IMR-90 (cell line): Measurements from ENCODE around the gene PHF3. TPM values are rescaled to one million over a fixed set of nuclear protein-coding genes. Genes with fewer than 3 reads are reported as not detected.

Experiments
- ATAC-seq: fragments of 200-7000 bp; cut with Tn5 transposase; 2 replicates; pipeline ENCODE4 v1.9.1; 2020; ENCODE audit warnings: low read depth, mild to moderate bottlenecking, moderate library complexity
- BruUV-seq: library from RNA; stranded (reverse); fragments of 400-500 nt; replicated peaks from 2 replicates; lab custom pipeline; 2021; lab: Mats Ljungman, UMichigan
- CTCF ChIA-PET: fragments of 300-600 bp; formaldehyde crosslinking; extraction: SDS; loops from one replicate; lab custom pipeline; 2021; ENCODE audit warnings: antibody characterized with exemption; lab: Yijun Ruan, JAX
- POLR2A ChIA-PET: fragments of 300-600 bp; sonication (Branson Sonifier 250); formaldehyde crosslinking; loops from one replicate; lab custom pipeline; 2022; ENCODE audit warnings: antibody characterized with exemption; ENCODE audit not compliant: unreplicated experiment; lab: Charles Lee
- DNase-seq: peaks from one replicate; pipeline ENCODE4 v3.0.0; 2013
- H2AFZ ChIP-seq: replicated peaks from 2 replicates; pipeline ENCODE3; 2013; ENCODE audit warnings: low read length, mild to moderate bottlenecking; ENCODE audit not compliant: poor library complexity
- H2AK5ac ChIP-seq: 2 replicates; pipeline ENCODE4 v1.6.1; 2013; ENCODE audit warnings: low read depth, low read length, inconsistent platforms
- H2AK9ac ChIP-seq: replicated peaks from 2 replicates; pipeline ENCODE3; 2013; ENCODE audit warnings: mild to moderate bottlenecking, low read depth, low read length, moderate library complexity; ENCODE audit not compliant: poor library complexity
- H2BK120ac ChIP-seq: 2 replicates; pipeline ENCODE4 v1.6.1; 2013; ENCODE audit warnings: low read depth, low read length, inconsistent platforms
- H2BK15ac ChIP-seq: 3 replicates; pipeline ENCODE4 v1.6.1; 2013; ENCODE audit warnings: low read depth, low read length, inconsistent platforms
- H2BK20ac ChIP-seq: 2 replicates; pipeline ENCODE4 v1.6.1; 2013; ENCODE audit warnings: low read depth, mild to moderate bottlenecking, inconsistent platforms, low read length, moderate library complexity
- H2BK5ac ChIP-seq: 2 replicates; pipeline ENCODE4 v1.6.1; 2013; ENCODE audit warnings: mild to moderate bottlenecking, low read depth, low read length, inconsistent platforms; ENCODE audit not compliant: poor library complexity, severe bottlenecking
- H3K14ac ChIP-seq: replicated peaks from 2 replicates; pipeline ENCODE4 v1.6.1; 2013; ENCODE audit warnings: low read depth, low read length, inconsistent platforms
- H3K18ac ChIP-seq: 2 replicates; pipeline ENCODE4 v1.6.1; 2013; ENCODE audit warnings: low read depth, low read length, control low read depth
- H3K23ac ChIP-seq: 2 replicates; pipeline ENCODE4 v1.6.1; 2013; ENCODE audit warnings: low read depth, low read length, inconsistent platforms
- H3K27ac ChIP-seq: 2 replicates; pipeline ENCODE4 v1.5.1; 2013; ENCODE audit warnings: mild to moderate bottlenecking, control low read depth, low read length; ENCODE audit not compliant: insufficient read depth
- H3K27me3 ChIP-seq: 2 replicates; pipeline ENCODE4 v1.6.1; 2013; ENCODE audit warnings: low read length; ENCODE audit not compliant: control insufficient read depth, insufficient read depth
- H3K36me3 ChIP-seq: 2 replicates; pipeline ENCODE4 v1.6.1; 2013; ENCODE audit warnings: low read length, mixed read lengths; ENCODE audit not compliant: control insufficient read depth, insufficient read depth
- H3K4ac ChIP-seq: 2 replicates; pipeline ENCODE4 v1.6.1; 2013; ENCODE audit warnings: low read depth, low read length, inconsistent platforms
- H3K4me1 ChIP-seq: 2 replicates; pipeline ENCODE4 v1.6.1; 2013; ENCODE audit warnings: low read length, mixed read lengths; ENCODE audit not compliant: control insufficient read depth, insufficient read depth
- H3K4me2 ChIP-seq: 2 replicates; pipeline ENCODE4 v1.6.1; 2013; ENCODE audit warnings: low read depth, mild to moderate bottlenecking, control low read depth, low read length, moderate library complexity
- H3K4me3 ChIP-seq: 2 replicates; pipeline ENCODE4 v1.5.1; 2013; ENCODE audit warnings: low read depth, mild to moderate bottlenecking, control low read depth, low read length, moderate library complexity; ENCODE audit not compliant: insufficient read depth
- H3K56ac ChIP-seq: 2 replicates; pipeline ENCODE4 v1.6.1; 2013; ENCODE audit warnings: low read length, inconsistent platforms; ENCODE audit not compliant: insufficient read depth; ENCODE audit errors: extremely low read depth
- H3K79me1 ChIP-seq, 2 experiments: 2 replicates each; pipeline ENCODE4 v1.6.1; 2013; ENCODE audit warnings: low read length in 2 of 2, inconsistent platforms in 1 of 2, low read depth in 1 of 2
- H3K9ac ChIP-seq: 2 replicates; pipeline ENCODE4 v1.6.1; 2013; ENCODE audit warnings: low read depth, low read length, control low read depth
- H3K9me1 ChIP-seq: 2 replicates; pipeline ENCODE4 v1.6.1; 2013; ENCODE audit warnings: low read length, inconsistent platforms; ENCODE audit not compliant: insufficient read depth
- H3K9me3 ChIP-seq: 2 replicates; pipeline ENCODE4 v1.6.1; 2013; ENCODE audit warnings: low read length; ENCODE audit not compliant: control insufficient read depth, insufficient read depth
- H4K20me1 ChIP-seq: 2 replicates; pipeline ENCODE4 v1.6.1; 2013; ENCODE audit warnings: low read length, inconsistent platforms; ENCODE audit not compliant: insufficient read depth
- H4K5ac ChIP-seq: 2 replicates; pipeline ENCODE4 v1.6.1; 2013; ENCODE audit warnings: mild to moderate bottlenecking, low read depth, low read length, control low read depth
- H4K8ac ChIP-seq, 2 experiments: 2 replicates each; pipeline ENCODE4 v1.6.1; 2013; ENCODE audit warnings: low read depth in 2 of 2, low read length in 2 of 2, control low read depth in 1 of 2, inconsistent platforms in 1 of 2
- H4K91ac ChIP-seq: 2 replicates; pipeline ENCODE4 v1.6.1; 2013; ENCODE audit warnings: low read depth, low read length, inconsistent platforms; ENCODE audit not compliant: insufficient read depth
- BHLHE40 ChIP-seq: fragments of 150-350 bp; IDR thresholded peaks from 2 replicates; pipeline ENCODE4 v1.6.1; 2016; ENCODE audit warnings: mild to moderate bottlenecking, low read depth, low read length
- CEBPB ChIP-seq: IDR thresholded peaks from 2 replicates; pipeline ENCODE4 v1.6.1; 2012; ENCODE audit warnings: low read depth, low read length, improper control_type of control experiment
- CHD1 ChIP-seq: IDR thresholded peaks from 2 replicates; pipeline ENCODE4 v1.6.1; 2012; ENCODE audit warnings: low read depth, low read length, improper control_type of control experiment
- CTCF ChIP-seq: conservative IDR thresholded peaks from 2 replicates; pipeline ENCODE4 v1.5.1; 2012; ENCODE audit warnings: mild to moderate bottlenecking, low read depth, low read length, improper control_type of control experiment
- ELK1 ChIP-seq: fragments of 150-350 bp; IDR thresholded peaks from 2 replicates; pipeline ENCODE4 v1.6.1; 2016; ENCODE audit warnings: low read depth, mild to moderate bottlenecking, low read length, moderate library complexity, borderline replicate concordance
- FOS ChIP-seq: fragments of 150-350 bp; IDR thresholded peaks from 2 replicates; pipeline ENCODE4 v1.6.1; 2016; ENCODE audit warnings: low read depth, low read length
- MAFK ChIP-seq: IDR thresholded peaks from 2 replicates; pipeline ENCODE4 v1.6.1; 2012; ENCODE audit warnings: low read depth, low read length, improper control_type of control experiment
- MAZ ChIP-seq: IDR thresholded peaks from 2 replicates; pipeline ENCODE4 v1.6.1; 2012; ENCODE audit warnings: low read depth, mild to moderate bottlenecking, low read length, improper control_type of control experiment, moderate library complexity, borderline replicate concordance
- MXI1 ChIP-seq: IDR thresholded peaks from 2 replicates; pipeline ENCODE4 v1.6.1; 2012; ENCODE audit warnings: low read depth, mild to moderate bottlenecking, low read length, moderate library complexity, borderline replicate concordance
- NFE2L2 ChIP-seq: fragments of 150-350 bp; IDR thresholded peaks from 2 replicates; pipeline ENCODE4 v1.6.1; 2016; ENCODE audit warnings: low read depth, mild to moderate bottlenecking, low read length
- POLR2A ChIP-seq: IDR thresholded peaks from 2 replicates; pipeline ENCODE4 v1.6.1; 2012; ENCODE audit warnings: mild to moderate bottlenecking, low read depth, low read length
- RAD21 ChIP-seq: IDR thresholded peaks from 2 replicates; pipeline ENCODE4 v1.6.1; 2012; ENCODE audit warnings: low read length, improper control_type of control experiment
- RCOR1 ChIP-seq: IDR thresholded peaks from 2 replicates; pipeline ENCODE4 v1.6.1; 2012; ENCODE audit warnings: mild to moderate bottlenecking, low read length, improper control_type of control experiment; ENCODE audit not compliant: insufficient replicate concordance
- RFX5 ChIP-seq: IDR thresholded peaks from 2 replicates; pipeline ENCODE4 v1.8.0; 2012; ENCODE audit warnings: low read depth, mild to moderate bottlenecking, low read length, moderate library complexity
- SMC3 ChIP-seq: fragments of 150-350 bp; IDR thresholded peaks from 2 replicates; pipeline ENCODE4 v1.6.1; 2016; ENCODE audit warnings: low read depth, mild to moderate bottlenecking, antibody characterized with exemption, low read length, moderate library complexity
- WGBS, 2 experiments: methylation state at CpG; one replicate each; pipeline versions ENCODE4 v1.1.5 to v1.1.7; 2013; ENCODE audit warnings: missing lambda C conversion rate in 2 of 2; ENCODE audit not compliant: insufficient read length in 1 of 2; ENCODE audit errors: extremely low coverage in 2 of 2; 5-methylcytosine and 5-hydroxymethylcytosine counted together
- dilution Hi-C: fragments of 300-500 bp; cut with HindIII; formaldehyde crosslinking; loops from one replicate; pipeline ENCODE4 v1.14.3; 2018; ENCODE audit warnings: low sequenced_read_pairs; ENCODE audit not compliant: unreplicated experiment
- in situ Hi-C: fragments of 300-500 bp; cut with MboI; formaldehyde crosslinking; loops from 3 replicates; pipeline ENCODE4 v1.14.3; 2019; ENCODE audit warnings: low sequenced_read_pairs, inconsistent platforms, mixed read lengths
- intact Hi-C: fragments of 100-400 bp; cut with micrococcal nuclease; formaldehyde crosslinking; loops from 2 replicates; pipeline ENCODE4 v1.10.0; 2022
- polyA plus RNA-seq, 3 experiments: library from polyadenylated mRNA; depleted of rRNA; stranded (reverse); fragments of >200 nt; gene quantifications; 2 replicates each; pipeline ENCODE4 v1.2.3, GENCODE V29; 2012; ENCODE audit warnings: low replicate concordance in 1 of 3
- total RNA-seq: library from RNA; depleted of rRNA; stranded (reverse); fragments of >200 nt; gene quantifications from 2 replicates; pipeline ENCODE4 v1.2.3, GENCODE V29; 2012
- TF ChIP-seq, protein P1 (sequence below): fragments of 150-350 bp; IDR thresholded peaks from 2 replicates; pipeline ENCODE4 v1.6.1; 2017; ENCODE audit warnings: mild to moderate bottlenecking, antibody characterized with exemption, low read length, low read depth

PHF3 gene
- total and polyA plus RNA-seq, 2 of the 4 experiments (the other 2 are of a cell fraction), result 5.6 to 27.8 TPM

DNA sequence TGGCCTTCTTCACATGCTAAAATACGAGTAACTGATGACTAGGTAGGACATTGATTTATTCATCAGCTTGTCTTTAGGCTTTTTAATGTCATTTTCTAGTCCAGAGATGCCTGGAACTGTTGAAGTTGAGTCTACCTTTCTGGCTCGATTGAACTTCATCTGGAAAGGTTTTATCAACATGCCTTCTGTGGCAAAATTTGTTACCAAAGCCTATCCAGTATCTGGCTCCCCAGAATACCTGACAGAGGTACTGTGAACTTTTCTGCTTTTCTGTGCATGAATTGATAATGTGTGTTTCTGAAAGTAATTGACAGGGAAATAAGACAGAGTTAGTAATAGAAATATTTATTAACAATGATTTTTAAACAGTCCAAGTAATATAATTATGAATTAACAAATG, 71.0 kb downstream of the PHF3 start:
- Histone ChIP-seq H3K79me1 (no peaks in the 10 kb centered on the region; a peak in 2 of 4 replicates), H2BK5ac (no peak overlapping the region), H3K9me3 (no peaks in the 10 kb centered on the region), H3K9me1 (no peaks in the 10 kb centered on the region), H2AFZ (no peak overlapping the region), H3K27ac (no peak overlapping the region), H2BK120ac (no peak overlapping the region), H2BK15ac (no peak overlapping the region), H3K4ac (no peak overlapping the region), H3K4me1 (no peaks in the 10 kb centered on the region), H3K23ac (no peak overlapping the region), H4K20me1 (no peaks in the 10 kb centered on the region), H3K56ac (no peak overlapping the region), H3K18ac (no peak overlapping the region), H2AK5ac (no peak overlapping the region), H3K9ac (no peak overlapping the region), H3K27me3 (no peaks in the 10 kb centered on the region), H2AK9ac (no peak overlapping the region), H4K8ac (no peak overlapping the region), H3K4me2 (no peak overlapping the region), H3K36me3 (peaks cover 23% of the 10 kb centered on the region), H4K91ac (no peak overlapping the region), H3K4me3 (no peak overlapping the region), H4K5ac (no peak overlapping the region), H3K14ac (no peak overlapping the region), H2BK20ac (no peak overlapping the region)
- ChIA-PET POLR2A (no interaction called here), CTCF (no interaction called here)
- no TSS peak for BruUV-seq
- DNase-seq (no peak), ATAC-seq (no peak)
- in situ Hi-C loops, result no loop called here
- dilution Hi-C loops, result no loop called here
- TF ChIP-seq SMC3, result no peak
- no peak for TF ChIP-seq NFE2L2
- no peak for TF ChIP-seq BHLHE40
- no peak for TF ChIP-seq MAFK
- no peak for TF ChIP-seq RAD21
- no peak for TF ChIP-seq CEBPB
- TF ChIP-seq RFX5, result no peak
- TF ChIP-seq CHD1, result no peak
- TF ChIP-seq, protein P1, sequence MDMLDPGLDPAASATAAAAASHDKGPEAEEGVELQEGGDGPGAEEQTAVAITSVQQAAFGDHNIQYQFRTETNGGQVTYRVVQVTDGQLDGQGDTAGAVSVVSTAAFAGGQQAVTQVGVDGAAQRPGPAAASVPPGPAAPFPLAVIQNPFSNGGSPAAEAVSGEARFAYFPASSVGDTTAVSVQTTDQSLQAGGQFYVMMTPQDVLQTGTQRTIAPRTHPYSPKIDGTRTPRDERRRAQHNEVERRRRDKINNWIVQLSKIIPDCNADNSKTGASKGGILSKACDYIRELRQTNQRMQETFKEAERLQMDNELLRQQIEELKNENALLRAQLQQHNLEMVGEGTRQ, result no peak
- TF ChIP-seq FOS, result no peak
- no peak for TF ChIP-seq MAZ
- TF ChIP-seq RCOR1, result no peak
- TF ChIP-seq MXI1, result no peak
- no peak for TF ChIP-seq CTCF
- no peak for TF ChIP-seq ELK1
- no peak for TF ChIP-seq POLR2A
- no CpG with 5 or more reads among the region's 2 CpGs for WGBS, 2 experiments
- intact Hi-C loops, result no loop called here
